ENCODE data around the gene KRTAP2-3.

KRTAP2-3 gene

DNA sequence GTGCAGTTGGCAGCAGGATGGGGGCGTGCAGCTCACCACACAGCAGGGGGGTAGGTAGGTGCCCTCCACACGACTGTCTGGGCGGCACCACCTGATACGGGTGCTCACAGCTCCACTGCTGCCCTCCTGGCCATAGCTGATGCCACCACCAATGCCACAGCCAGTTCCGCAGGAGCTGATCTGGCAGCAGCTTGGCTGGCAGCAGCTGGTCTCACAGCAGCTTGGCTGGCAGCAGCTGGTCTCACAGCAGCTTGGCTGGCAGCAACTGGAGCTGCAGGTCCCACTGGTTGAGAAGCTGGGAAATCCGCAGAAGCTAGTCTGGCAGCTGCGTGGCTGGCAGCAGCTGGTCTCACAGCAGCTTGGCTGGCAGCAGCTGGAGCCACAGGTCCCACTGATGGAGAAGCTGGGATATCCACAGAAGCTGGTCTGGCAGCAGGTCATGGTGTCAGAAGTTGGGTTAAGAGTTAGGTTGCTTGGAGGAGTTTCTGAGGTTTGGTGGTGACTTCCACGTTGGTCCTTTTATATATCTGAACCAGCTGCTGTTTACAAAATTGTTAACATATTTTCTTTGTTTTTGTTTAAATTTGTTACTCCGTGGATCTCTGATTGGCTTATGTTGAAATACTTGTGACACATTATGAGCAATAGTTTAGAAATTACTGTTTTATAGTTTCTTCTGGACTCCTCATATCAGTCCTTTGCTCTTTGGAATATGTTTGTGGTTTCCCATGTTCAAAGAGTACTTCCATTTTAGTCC is 33.0 kb downstream of the KRTAP2-3 start, which contains the start of gene KRTAP1-5:
TSS of gene KRTAP1-5 (minus strand) at position 494 of the 757 bp plus-strand sequence. CDS start at position 441, 53 bp downstream.
- no peak for DNase-seq

DNA sequence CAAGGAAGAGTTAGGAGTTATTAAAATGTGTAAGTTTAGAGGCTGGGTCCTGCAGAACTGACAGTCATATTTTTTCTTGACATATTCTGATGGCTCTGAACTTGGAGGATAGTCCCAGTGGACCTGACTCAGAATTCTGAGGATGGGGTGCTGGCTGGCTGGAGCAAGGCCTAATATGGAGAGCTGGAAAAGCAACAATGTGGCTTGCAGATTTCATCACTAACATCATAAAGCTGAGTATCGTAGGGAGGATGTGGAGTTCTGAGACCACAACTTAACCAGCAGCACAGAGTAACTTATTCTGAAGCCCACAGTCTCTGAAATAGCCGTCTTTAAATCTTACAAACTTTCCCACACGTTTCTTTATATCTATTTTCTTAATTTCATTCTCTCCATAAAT is 35.2 kb downstream of the KRTAP2-3 start:
- DNase-seq: no peak

DNA sequence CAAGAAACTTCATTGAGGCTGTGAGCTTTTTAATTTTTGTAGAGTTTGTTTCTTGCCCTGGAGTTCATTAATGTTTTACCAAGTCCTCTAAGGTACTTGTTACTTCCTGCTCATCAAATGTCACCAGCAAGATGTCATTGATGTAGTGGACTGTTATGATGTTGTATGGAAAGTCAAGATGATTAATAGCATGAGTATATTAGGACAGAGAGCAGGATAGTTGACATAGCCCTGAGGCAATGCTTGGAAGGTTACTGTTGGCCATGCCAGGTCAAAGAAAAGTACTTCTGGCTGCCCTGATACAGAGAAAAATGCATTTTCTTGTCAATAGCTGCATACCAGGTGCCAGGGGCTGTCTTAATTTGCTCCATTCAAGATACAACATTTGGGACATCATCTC is 39.6 kb downstream of the KRTAP2-3 start:
- no peak for DNase-seq

DNA sequence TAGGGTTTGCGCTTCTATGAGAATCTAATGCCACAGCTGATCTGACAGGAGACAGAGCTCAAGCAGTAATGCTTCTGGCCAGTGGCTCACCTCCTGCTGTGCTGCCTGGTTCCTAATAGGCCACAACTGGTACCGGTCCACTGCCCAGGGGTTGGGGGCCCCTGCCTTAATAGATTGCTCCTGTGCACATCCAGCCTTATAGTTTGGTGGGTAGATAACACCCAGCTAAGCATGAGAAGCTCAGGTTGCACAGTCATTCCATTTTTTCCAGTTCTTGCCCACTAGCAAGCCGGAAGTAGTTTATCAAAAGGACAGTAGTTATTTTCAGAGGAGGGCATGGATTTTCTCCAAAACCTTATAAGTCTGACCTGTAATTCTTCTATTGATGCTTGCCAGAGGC is 40.5 kb downstream of the KRTAP2-3 start:
- no peak for DNase-seq

DNA sequence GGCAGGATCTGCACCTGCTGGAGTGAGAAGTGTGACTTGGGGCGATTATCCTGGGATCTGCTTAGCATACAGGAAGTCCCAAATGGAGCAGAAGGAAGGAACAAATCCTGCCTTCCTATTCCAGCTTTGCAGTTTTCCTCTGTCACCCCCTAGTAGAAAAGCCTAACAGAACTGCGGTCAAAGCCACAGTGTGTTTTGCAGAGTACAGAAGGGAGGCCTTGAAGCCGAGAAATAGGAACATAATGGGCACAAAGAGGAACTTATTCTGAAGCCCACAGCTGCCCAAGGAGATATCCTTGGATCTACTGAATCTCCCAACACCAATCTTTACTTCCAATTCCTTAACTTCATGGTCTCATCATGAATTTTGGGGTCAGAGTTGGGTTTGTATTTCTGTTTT is 41.4 kb downstream of the KRTAP2-3 start:
- DNase-seq: no peak

DNA sequence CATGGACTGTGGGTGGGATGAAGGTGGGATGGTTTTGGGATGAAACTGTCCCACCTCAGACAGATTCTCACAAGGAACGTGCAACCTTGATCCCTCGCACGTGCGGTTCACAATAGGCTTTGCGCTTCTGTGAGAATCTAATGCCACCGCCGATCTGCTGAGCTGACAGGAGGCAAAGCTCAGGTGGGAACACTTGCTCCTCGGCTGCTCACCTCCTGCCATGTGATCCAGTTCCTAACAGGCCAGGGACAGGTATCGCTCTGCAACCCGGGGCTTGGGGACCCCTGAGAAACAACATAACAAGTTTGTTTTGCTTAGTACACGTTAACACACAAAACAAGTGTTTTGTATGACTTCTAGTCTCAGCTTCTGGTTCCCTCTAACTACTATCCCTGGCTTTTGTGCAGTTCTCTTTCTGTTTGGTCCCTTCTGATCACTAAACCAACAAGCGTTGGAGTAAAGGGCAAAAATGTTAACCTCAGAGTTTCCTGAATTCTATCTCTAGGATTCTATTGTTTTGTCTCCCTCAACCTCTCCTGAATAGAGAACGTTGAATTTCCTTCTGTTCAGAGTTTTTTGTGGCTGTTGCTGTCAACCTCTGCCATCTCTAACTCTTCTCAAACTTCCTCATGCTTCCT is 43.2 kb downstream of the KRTAP2-3 start:
- no peak for DNase-seq

DNA sequence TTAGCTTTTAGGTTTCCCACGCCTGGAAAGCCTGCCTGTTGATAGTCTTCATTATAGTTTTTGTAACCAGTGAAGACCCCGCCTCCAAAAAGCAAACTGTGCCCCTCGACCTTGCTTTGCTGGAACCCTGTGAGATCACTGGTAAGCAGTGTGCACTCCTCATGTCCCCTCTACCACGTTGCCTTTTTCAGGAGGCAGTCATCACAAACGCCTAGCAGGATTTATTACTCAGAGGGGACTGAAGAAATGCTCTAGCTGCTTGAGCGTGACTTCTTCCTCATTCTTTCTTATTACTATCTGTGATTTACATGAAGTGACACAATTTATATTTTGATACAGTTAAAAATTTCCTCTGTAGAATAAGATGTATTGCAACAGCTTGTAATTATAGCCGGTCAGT is 44.5 kb downstream of the KRTAP2-3 start:
- DNase-seq: no peak

DNA sequence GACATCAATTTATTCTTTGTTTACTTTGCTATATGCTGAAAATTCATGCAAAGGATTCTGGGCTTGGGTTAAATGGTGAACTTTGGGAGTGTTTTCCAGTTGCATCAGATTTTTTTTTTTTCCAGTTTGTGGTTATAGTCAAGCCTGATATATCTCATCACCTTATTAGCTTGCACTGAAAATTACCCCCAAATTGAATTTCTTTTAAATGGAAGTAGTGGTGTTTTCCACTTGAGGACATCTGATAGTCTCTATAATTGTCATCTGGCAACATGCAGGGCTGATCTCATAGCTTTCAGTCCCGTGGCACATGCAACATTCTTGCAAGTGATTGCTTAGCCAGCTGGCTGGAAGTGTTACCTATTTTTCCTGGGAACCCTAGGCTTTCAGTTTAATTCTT is 46.3 kb downstream of the KRTAP2-3 start:
- DNase-seq: no peak

DNA sequence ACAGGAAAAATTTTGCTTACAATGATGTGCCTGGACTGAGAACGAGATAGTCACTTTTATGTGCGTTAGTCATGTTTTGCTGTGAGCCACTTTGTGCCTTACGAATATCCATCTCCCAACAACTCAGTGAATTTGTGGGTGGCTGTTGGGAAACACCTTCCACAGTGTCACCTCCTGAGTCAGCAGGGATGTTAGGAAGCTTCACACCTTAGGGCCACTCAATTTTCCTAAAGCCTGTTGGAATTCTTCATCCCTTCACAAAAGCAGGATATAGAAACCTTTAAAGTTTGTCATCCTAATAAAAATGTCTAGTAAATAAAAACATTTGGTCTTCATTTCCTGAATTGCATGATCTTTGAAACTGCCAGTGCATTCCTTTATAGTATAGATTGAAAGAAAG is 46.7 kb downstream of the KRTAP2-3 start:
- no peak for DNase-seq

DNA sequence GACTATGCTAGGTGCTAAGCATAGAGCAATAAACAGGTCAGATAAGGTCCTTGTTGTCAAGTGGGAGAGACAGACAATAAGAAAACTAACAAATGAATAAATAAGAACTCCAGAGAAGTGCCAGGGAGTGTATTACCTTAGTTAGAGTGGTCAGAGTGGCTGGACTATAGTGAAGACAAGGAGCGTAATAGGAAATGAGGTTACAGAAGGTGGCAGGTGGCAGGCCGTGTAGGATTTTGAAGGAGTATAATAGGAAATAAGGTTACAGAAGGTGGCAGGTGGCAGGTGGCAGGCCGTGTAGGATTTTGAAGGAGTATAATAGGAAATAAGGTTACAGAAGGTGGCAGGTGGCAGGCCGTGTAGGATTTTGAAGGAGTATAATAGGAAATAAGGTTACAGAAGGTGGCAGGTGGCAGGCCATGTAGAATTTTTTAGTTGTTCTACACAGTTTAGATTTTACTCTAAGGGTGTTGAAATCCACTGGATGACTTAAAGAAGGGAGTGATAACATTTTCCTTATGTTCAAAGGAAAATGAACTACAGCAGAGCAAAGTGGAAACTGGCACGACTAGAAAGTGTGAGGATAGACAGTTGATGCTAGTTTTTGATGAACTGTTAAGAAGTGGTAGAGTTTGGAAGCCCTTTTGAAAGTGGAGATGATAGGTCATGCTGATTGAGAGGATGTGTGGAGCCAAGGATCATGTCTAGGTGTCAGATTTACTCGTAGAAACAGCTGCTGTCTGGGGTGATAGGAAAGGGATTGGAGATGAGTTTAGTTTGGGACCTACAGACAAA is 47.4 kb downstream of the KRTAP2-3 start:
- DNase-seq: no peak

DNA sequence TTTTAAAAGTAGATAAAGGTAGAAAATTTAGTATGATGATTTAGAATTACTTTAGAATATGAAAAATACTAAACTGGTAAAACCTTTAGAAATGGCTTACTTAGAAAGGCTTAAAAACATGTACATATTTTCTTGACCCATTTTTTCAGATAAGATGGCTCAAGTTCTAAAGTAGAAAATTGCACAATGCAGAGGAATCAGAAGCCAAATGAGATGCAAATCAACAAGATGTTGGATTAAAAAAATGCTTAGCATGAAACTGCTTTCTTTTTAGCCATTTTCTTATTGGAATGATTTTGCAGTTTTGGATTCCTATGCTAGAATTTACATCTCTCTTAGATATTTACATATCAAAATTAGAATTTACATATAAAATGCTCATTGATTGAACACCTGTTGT is 49.5 kb downstream of the KRTAP2-3 start:
- no peak for DNase-seq

DNA sequence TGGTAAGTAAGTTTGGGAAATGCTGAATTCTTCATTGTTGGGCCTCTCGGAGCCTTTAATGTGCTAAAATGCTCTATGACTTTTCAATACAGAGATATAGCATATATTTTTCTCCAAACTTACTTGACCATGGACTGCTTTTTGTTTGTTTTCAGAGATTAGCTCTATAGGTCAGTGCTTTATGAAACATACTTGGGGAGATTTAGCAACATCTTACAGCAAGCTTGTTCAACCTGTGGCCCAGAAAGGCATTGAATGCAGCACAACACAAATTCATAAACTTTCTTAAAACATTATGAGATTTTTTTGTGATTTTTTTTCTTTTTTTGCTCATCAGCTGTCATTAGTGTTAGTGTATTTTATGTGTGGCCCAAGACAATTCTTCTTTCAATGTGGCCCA is 50.0 kb downstream of the KRTAP2-3 start:
- no peak for DNase-seq

DNA sequence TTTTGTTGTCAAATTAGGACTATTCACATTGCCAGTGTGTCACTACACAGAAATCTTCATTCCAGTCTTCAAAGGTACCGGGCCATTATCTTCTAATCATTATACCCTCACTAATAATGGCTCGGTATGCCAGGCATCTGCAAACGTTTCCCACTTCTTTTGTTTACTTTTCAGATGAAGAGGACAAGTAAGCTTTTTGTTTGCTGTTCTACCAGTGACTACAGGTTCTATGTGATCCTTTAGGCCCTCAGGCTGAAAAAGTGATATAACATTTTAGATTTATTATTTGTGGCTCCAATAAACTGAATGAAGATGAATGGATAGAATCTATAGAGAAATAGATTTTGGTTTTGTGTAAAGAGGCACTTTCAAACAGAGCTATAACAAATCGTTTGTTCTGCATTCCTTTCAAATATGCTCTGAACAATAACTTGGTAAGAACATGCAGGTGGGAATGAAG is 50.6 kb downstream of the KRTAP2-3 start:
- no peak for DNase-seq

Measured in NCI-H446 (cell line).